HS-27A (cell line): ENCODE data around the gene GSK3B.

Source experiments
- DNase-seq: peaks from one replicate; pipeline ENCODE4 v3.0.0-alpha.2; 2012; ENCODE audit warnings: low read depth, missing footprints

The GSK3B gene

GRCh38 chr3:120093911-120094775 is at the start of gene GSK3B:
Gene GSK3B (minus strand): TSS chr3:120094447. CDS start chr3:120093434, 1,013 bp downstream.
- no peak for DNase-seq

GRCh38 chr3:120143676-120144075 is 49.4 kb upstream of the GSK3B start:
- DNase-seq, result no peak

- DNase-seq, result no peak
Measured at GRCh38 chr3:120142236-120142635, 48.0 kb upstream of the GSK3B start.

- DNase-seq, result no peak
Measured at GRCh38 chr3:120140098-120140742, 46.0 kb upstream of the GSK3B start.

- no peak for DNase-seq
Measured at GRCh38 chr3:120139140-120139539, 44.9 kb upstream of the GSK3B start.

GRCh38 chr3:120137548-120137947 is 43.3 kb upstream of the GSK3B start:
- no peak for DNase-seq

GRCh38 chr3:120130656-120131055 is 36.4 kb upstream of the GSK3B start:
- DNase-seq, result no peak

- DNase-seq, result no peak
Measured at GRCh38 chr3:120129718-120130513, 35.7 kb upstream of the GSK3B start.

GRCh38 chr3:120129051-120129450 is 34.8 kb upstream of the GSK3B start:
- no peak for DNase-seq

GRCh38 chr3:120125992-120126391 is 31.7 kb upstream of the GSK3B start:
- DNase-seq, result no peak

GRCh38 chr3:120119846-120120510 is 25.7 kb upstream of the GSK3B start:
- no peak for DNase-seq

- DNase-seq, result no peak
Measured at GRCh38 chr3:120114981-120115380, 20.7 kb upstream of the GSK3B start.

GRCh38 chr3:120114376-120114775 is 20.1 kb upstream of the GSK3B start:
- no peak for DNase-seq

- peak; percentile 71 for DNase-seq
Measured at GRCh38 chr3:120113128-120114116, 19.2 kb upstream of the GSK3B start.

- DNase-seq, result no peak
Measured at GRCh38 chr3:120111898-120112297, 17.7 kb upstream of the GSK3B start.

- no peak for DNase-seq
Measured at GRCh38 chr3:120103276-120103675, 9.0 kb upstream of the GSK3B start.

GRCh38 chr3:120102674-120103073 is 8.4 kb upstream of the GSK3B start:
- DNase-seq, result no peak

- DNase-seq, result no peak
Measured at GRCh38 chr3:120102232-120102631, 8.0 kb upstream of the GSK3B start.

GRCh38 chr3:120101624-120102023 is 7.4 kb upstream of the GSK3B start:
- no peak for DNase-seq

GRCh38 chr3:120100711-120101110 is 6.5 kb upstream of the GSK3B start:
- no peak for DNase-seq

- no peak for DNase-seq
Measured at GRCh38 chr3:120098710-120099109, 4.5 kb upstream of the GSK3B start.
